Right hindlimb (tissue), 1 donor: ENCODE results near the gene CSRP1.
A peak's percentile ranks its signal among the peaks of the same experiment; 100 is the strongest.
"Not testable (repeated sequence)": the region's sequence is repeated elsewhere in the genome, so short reads cannot be mapped to it uniquely, and the experiment has no call there.

Experiments
- DNase-seq: peaks from one replicate; pipeline ENCODE4 v3.0.0-alpha.2; 2018

CSRP1 gene

GRCh38 chr1:201537891-201538611, 31.1 kb upstream of the CSRP1 start:
- DNase-seq = peak; percentile 43

- DNase-seq = no peak
Observed at GRCh38 chr1:201537467-201537866, 30.5 kb upstream of the CSRP1 start.

GRCh38 chr1:201537028-201537427, 30.1 kb upstream of the CSRP1 start:
- DNase-seq = no peak

GRCh38 chr1:201536558-201536957, 29.6 kb upstream of the CSRP1 start:
- DNase-seq = no peak

GRCh38 chr1:201535919-201536245, 29.0 kb upstream of the CSRP1 start:
- DNase-seq = no peak

GRCh38 chr1:201535046-201535918, 28.4 kb upstream of the CSRP1 start:
- no peak for DNase-seq

GRCh38 chr1:201533836-201534235, 26.9 kb upstream of the CSRP1 start:
- no peak for DNase-seq

- DNase-seq = peak; percentile 87
Observed at GRCh38 chr1:201531551-201532425, 24.9 kb upstream of the CSRP1 start.

GRCh38 chr1:201530741-201531531, 24.0 kb upstream of the CSRP1 start:
- peak; percentile 94 for DNase-seq

GRCh38 chr1:201528631-201529252, 21.8 kb upstream of the CSRP1 start:
- DNase-seq = no peak

GRCh38 chr1:201527879-201528278, 21.0 kb upstream of the CSRP1 start:
- no peak for DNase-seq

- DNase-seq = no peak
Observed at GRCh38 chr1:201525193-201525778, 18.4 kb upstream of the CSRP1 start.

GRCh38 chr1:201520046-201520575, 13.2 kb upstream of the CSRP1 start:
- not testable (repeated sequence) for DNase-seq

- DNase-seq = no peak
Observed at GRCh38 chr1:201518071-201518470, 11.1 kb upstream of the CSRP1 start.

GRCh38 chr1:201517631-201518030, 10.7 kb upstream of the CSRP1 start:
- no peak for DNase-seq

GRCh38 chr1:201516511-201517127, 9.7 kb upstream of the CSRP1 start:
- no peak for DNase-seq

GRCh38 chr1:201515895-201516294, 9.0 kb upstream of the CSRP1 start:
- DNase-seq = no peak

- DNase-seq = no peak
Observed at GRCh38 chr1:201515062-201515750, 8.3 kb upstream of the CSRP1 start.

GRCh38 chr1:201514466-201514865, 7.5 kb upstream of the CSRP1 start:
- no peak for DNase-seq
